Measurements from ENCODE around the gene ARHGEF18.
A peak's percentile ranks its signal among the peaks of the same experiment; 100 is the strongest.

ARHGEF18 gene

GRCh38 chr19:7348587-7349230 lies at the start of gene ARHGEF18:
ARHGEF18 (plus strand) TSS chr19:7348937; CDS start chr19:7362891, 13,954 bp downstream.
- ChIA-PET CTCF (interaction anchor here (0.5 to 1.0 kb wide), 5 partner anchors 31 to 451 kb away, joined by 4 to 5 read pairs (median 4); no protein-coding TSS in a partner anchor), POLR2A (no interaction called here)
- TF ChIP-seq ZXDB (tag by site-specific recombination; IDR thresholded peaks at IDR 0.05) (no peak), ZNF112 (tag by site-specific recombination; IDR thresholded peaks at IDR 0.05) (peak; percentile 90)
- Histone ChIP-seq H3K4me3 (ENCODE audit: low read depth, low read length) (no peak within 1 kb of the TSS), H3K27ac (ENCODE audit: extremely low read depth, low read depth, low read length) (no peak within 1 kb of the TSS), H3K9me3 (ENCODE audit: control insufficient read depth, insufficient read depth, low read depth, low read length) (no peaks in the 10 kb centered on the region; the same call in 1 of the 2 replicates), H3K36me3 (ENCODE audit: control insufficient read depth in 2 of 2, insufficient read depth in 1 of 2, low read length in 2 of 2) (no peaks in the 10 kb centered on the region), H3K4me1 (ENCODE audit: control insufficient read depth, insufficient read depth, low read length) (no peaks in the 10 kb centered on the region)

- Histone ChIP-seq H3K36me3 (ENCODE audit: control insufficient read depth in 2 of 2, insufficient read depth in 1 of 2, low read length in 2 of 2) (no peaks in the 10 kb centered on the region), H3K4me1 (ENCODE audit: control insufficient read depth, insufficient read depth, low read length) (no peaks in the 10 kb centered on the region; the same call in 1 of the 2 replicates), H3K27ac (ENCODE audit: extremely low read depth, low read depth, low read length) (no peak overlapping the region), H3K4me3 (ENCODE audit: low read depth, low read length) (no peak overlapping the region), H3K9me3 (ENCODE audit: control insufficient read depth, insufficient read depth, low read depth, low read length) (no peaks in the 10 kb centered on the region)
- TF ChIP-seq GLI4 (tag by site-specific recombination; IDR thresholded peaks at IDR 0.05) (no peak), ZNF560 (tag by site-specific recombination; IDR thresholded peaks at IDR 0.05; ENCODE audit: borderline replicate concordance) (no peak), ZNF654 (tag by site-specific recombination; IDR thresholded peaks at IDR 0.05; ENCODE audit: low read depth) (no peak), ZNF280C (tag by site-specific recombination; IDR thresholded peaks at IDR 0.05) (no peak), ZNF626 (tag by site-specific recombination; IDR thresholded peaks at IDR 0.05) (no peak), PRDM2 (tag by site-specific recombination; IDR thresholded peaks at IDR 0.05; ENCODE audit: borderline replicate concordance) (no peak), PRDM6 (tag by site-specific recombination; IDR thresholded peaks at IDR 0.05) (no peak), ZNF433 (tag by site-specific recombination; IDR thresholded peaks at IDR 0.05; ENCODE audit: low read depth) (no peak), ZNF146 (tag by site-specific recombination; IDR thresholded peaks at IDR 0.05) (no peak), HOXC10 (CRISPR knock-in tag; IDR thresholded peaks at IDR 0.05) (no peak), ZIC2 (tag by site-specific recombination; IDR thresholded peaks at IDR 0.05) (no peak), ZNF521 (tag by site-specific recombination; IDR thresholded peaks at IDR 0.05) (no peak), MEIS1 (CRISPR knock-in tag; IDR thresholded peaks at IDR 0.05; ENCODE audit: borderline replicate concordance) (no peak), KLF16 (tag by site-specific recombination; IDR thresholded peaks at IDR 0.05) (no peak), ZNF704 (tag by site-specific recombination; IDR thresholded peaks at IDR 0.05) (no peak), SETDB1 (IDR thresholded peaks at IDR 0.05; ENCODE audit: insufficient read length, low read length) (no peak), ZNF585B (tag by site-specific recombination; IDR thresholded peaks at IDR 0.05) (no peak)
- ChIA-PET CTCF (interaction anchor here (0.6 to 0.8 kb wide), 4 partner anchors 32 to 758 kb away, joined by 3 to 4 read pairs (median 3); no protein-coding TSS in a partner anchor), POLR2A (interaction anchor here (0.6 kb wide), 1 partner anchor 232 kb away, joined by 3 read pairs; the partner anchor contains the start of gene ZNF557)
These were observed 47.2 kb upstream of the ARHGEF18 start for GRCh38 chr19:7301525-7301924.

Measured in HEK293 (cell line).